Measurements from ENCODE around the gene MCTP2.

MCTP2 gene

DNA sequence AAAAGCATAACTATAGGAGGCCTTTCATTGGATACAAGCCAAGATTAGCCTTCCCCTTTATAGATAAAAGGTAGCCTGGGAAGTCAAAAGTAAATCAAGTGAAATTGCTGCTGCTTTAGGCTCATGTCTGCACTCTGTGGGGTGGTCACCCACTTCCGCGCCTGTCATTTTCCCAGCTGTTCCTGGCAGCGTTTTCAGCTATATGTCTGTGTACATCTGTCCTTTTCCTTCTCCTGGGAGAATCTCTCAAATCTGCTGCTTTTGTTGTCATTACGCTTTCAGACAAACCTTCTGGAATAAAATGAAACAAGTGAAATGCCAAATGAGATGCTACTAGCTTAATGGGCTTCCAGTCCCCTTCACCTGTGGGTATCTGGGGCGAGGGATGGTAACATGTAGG lies 211.8 kb downstream of the MCTP2 start:
- TF ChIP-seq, protein P1, sequence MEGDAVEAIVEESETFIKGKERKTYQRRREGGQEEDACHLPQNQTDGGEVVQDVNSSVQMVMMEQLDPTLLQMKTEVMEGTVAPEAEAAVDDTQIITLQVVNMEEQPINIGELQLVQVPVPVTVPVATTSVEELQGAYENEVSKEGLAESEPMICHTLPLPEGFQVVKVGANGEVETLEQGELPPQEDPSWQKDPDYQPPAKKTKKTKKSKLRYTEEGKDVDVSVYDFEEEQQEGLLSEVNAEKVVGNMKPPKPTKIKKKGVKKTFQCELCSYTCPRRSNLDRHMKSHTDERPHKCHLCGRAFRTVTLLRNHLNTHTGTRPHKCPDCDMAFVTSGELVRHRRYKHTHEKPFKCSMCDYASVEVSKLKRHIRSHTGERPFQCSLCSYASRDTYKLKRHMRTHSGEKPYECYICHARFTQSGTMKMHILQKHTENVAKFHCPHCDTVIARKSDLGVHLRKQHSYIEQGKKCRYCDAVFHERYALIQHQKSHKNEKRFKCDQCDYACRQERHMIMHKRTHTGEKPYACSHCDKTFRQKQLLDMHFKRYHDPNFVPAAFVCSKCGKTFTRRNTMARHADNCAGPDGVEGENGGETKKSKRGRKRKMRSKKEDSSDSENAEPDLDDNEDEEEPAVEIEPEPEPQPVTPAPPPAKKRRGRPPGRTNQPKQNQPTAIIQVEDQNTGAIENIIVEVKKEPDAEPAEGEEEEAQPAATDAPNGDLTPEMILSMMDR (IDR thresholded peaks at IDR 0.05; ENCODE audit: insufficient read depth, low read depth, low read length, missing control alignments), result no peak
- DNase-seq (ENCODE audit: low read depth), result no peak
- H3K4me3 ChIP-seq (ENCODE audit: low read depth, low read length), result no peak overlapping the region

DNA sequence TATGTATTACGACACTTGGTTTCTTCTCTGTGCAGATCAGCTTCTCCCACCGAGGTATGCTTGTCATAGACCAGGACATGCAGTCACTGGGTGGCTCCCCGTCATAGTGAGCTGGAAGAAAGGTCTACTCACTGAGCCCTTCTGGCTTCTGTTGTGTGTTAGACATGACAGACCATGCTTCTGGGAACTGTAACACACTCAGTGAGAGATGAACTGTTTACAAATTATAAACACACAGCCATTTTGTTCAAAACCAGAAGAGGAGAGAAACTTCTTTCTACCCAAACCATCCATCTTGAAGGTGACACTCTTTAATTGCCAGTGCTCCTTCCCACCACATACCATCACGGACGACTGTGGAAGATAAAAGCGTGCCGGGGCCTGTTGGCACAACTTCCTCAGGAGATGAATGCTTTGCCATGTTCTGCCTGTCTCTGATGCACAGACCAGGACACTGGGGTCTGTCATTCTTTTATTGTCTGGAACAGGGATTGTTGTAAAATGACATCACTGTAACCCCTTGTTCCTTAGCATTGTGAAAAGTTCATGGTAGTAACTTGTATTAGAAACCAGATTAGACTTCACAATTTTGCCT lies 214.3 kb downstream of the MCTP2 start:
- H3K4me3 ChIP-seq (ENCODE audit: low read depth, low read length), result no peak overlapping the region
- DNase-seq (ENCODE audit: low read depth), result no peak
- TF ChIP-seq, protein P1 (IDR thresholded peaks at IDR 0.05; ENCODE audit: insufficient read depth, low read depth, low read length, missing control alignments), result no peak

DNA sequence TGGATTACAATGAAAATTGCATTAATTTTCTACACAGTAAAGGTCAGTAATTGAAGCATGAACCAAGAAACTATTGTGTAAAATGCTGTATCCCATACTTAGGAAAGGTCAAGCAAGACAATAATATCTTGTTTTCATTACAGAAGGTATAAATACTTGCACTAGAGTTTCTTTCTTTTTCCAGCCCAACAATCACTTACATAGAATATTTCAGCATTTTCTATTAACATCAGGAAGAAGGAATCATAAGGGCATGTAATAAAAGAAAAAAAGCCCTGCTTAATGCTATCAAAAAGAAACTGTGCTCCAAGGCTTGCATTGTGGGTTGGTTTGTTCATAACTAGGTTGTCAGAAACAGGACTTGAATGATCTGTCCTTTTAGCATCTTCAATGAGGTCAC lies 215.1 kb downstream of the MCTP2 start:
- TF ChIP-seq, protein P1 (IDR thresholded peaks at IDR 0.05; ENCODE audit: insufficient read depth, low read depth, low read length, missing control alignments), result no peak
- DNase-seq (ENCODE audit: low read depth), result no peak
- no peak overlapping the region for H3K4me3 ChIP-seq (ENCODE audit: low read depth, low read length)

DNA sequence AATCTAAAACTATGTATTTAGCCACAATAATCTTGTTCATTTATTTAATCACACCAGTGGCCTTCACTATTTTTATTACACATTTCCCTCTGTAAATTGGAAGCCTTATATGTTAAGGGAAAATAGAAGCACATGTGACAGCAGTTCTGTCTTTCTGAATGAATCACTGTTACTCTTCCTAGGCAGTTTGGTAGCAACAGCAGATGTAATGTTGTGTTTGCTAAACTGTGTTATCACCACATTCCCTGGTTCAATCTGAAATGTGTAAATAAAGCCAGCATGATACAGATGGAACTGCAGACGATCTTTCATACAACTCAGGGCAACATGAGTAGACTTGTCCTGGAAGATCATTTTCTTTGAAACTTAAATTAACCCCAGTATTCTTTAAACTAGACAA lies 220.1 kb downstream of the MCTP2 start:
- no peak for DNase-seq (ENCODE audit: low read depth)
- H3K4me3 ChIP-seq (ENCODE audit: low read depth, low read length), result no peak overlapping the region
- TF ChIP-seq, protein P1 (IDR thresholded peaks at IDR 0.05; ENCODE audit: insufficient read depth, low read depth, low read length, missing control alignments), result no peak

DNA sequence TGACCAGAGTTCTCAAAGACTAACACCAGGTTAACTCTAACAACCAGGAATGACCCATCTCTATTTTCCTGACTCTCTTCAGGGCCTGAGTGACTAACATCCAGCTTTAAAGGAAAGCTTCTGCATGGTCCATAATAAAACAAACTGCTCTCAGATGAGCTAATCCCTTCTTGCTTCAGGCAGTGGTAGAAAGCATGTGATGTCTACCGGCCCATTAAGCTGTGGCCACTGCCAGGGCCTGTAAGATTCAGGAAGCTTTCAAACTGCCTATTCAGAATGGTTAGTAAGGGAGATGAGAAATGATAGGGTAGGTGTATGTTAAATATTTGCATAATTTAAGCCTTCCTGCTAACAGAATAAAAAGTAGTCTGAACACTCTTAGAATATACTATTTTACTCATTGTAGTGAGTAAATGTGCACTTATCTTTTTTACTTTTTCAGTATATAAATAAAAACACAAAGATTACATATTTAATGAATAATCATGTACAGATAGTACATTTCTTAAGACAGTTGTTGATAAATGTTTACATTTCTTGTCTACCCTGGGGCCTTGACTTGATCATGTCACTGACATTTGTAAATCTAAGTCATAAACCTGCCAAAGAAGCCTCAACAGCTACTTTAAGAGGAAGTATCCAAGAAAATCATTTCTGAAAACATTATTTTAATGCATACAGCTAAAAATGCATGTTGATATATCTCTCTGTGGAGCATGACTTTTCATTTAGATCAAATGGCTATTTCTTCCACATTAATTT lies 222.0 kb downstream of the MCTP2 start:
- TF ChIP-seq, protein P1 (IDR thresholded peaks at IDR 0.05; ENCODE audit: insufficient read depth, low read depth, low read length, missing control alignments), result no peak
- H3K4me3 ChIP-seq (ENCODE audit: low read depth, low read length), result no peak overlapping the region
- DNase-seq (ENCODE audit: low read depth), result no peak

DNA sequence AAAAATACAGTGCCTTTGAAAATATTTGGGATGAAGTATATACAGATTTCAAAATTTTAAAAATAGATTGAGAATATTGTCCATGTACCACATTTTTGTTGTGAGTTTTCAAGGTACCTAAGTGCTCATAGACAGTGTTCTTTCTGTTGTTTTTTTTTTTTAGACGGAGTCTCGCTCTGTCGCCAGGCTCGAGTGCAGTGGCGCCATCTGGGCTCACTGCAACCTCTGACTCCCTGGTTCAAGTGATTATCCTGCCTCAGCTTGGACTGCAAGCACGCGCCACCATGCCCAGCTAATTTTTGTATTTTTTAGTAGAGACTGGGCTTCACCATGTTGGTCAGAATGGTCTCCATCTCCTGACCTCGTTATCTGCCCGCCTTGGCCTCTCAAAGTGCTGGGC lies 223.9 kb downstream of the MCTP2 start:
- H3K4me3 ChIP-seq (ENCODE audit: low read depth, low read length), result no peak overlapping the region
- no peak for DNase-seq (ENCODE audit: low read depth)
- TF ChIP-seq, protein P1 (IDR thresholded peaks at IDR 0.05; ENCODE audit: insufficient read depth, low read depth, low read length, missing control alignments), result no peak

All from GM12865 (cell line).